Smooth muscle cell (in vitro differentiated cells): ENCODE measurements around the gene PGBD2. TPM values are rescaled to one million over a fixed set of nuclear protein-coding genes. Genes with fewer than 3 reads are reported as not detected.

Experiments
- DNase-seq: peaks from one replicate; lab custom pipeline; 2025; ENCODE audit not compliant: unreplicated experiment; lab: John Stamatoyannopoulos, UW
- H2AFZ ChIP-seq: fragments of 200-600 bp; sonication (generic); 2 replicates; pipeline ENCODE4 v1.6.0; 2016; ENCODE audit warnings: antibody characterized with exemption, low read depth, mild to moderate bottlenecking
- H3F3A ChIP-seq: fragments of 200-600 bp; sonication (generic); 2 replicates; pipeline ENCODE4 v1.6.0; 2017; ENCODE audit warnings: antibody characterized with exemption, low read depth
- H3K27ac ChIP-seq: fragments of 200-600 bp; sonication (generic); 2 replicates; pipeline ENCODE4 v1.5.1; 2016; ENCODE audit warnings: low read depth, mild to moderate bottlenecking
- H3K27me3 ChIP-seq: fragments of 200-600 bp; sonication (generic); 2 replicates; pipeline ENCODE4 v1.6.1; 2016; ENCODE audit warnings: low read depth, mild to moderate bottlenecking
- H3K36me3 ChIP-seq: fragments of 200-600 bp; sonication (generic); 2 replicates; pipeline ENCODE4 v1.5.1; 2016; ENCODE audit warnings: low read depth
- H3K4me1 ChIP-seq: fragments of 200-600 bp; sonication (generic); 2 replicates; pipeline ENCODE4 v1.5.1; 2016; ENCODE audit warnings: low read depth
- H3K4me2 ChIP-seq: fragments of 200-600 bp; sonication (generic); 2 replicates; pipeline ENCODE4 v1.6.0; 2016; ENCODE audit warnings: mild to moderate bottlenecking
- H3K4me3 ChIP-seq: fragments of 200-600 bp; sonication (generic); 2 replicates; pipeline ENCODE4 v1.5.1; 2016; ENCODE audit warnings: mild to moderate bottlenecking
- H3K79me2 ChIP-seq: fragments of 200-600 bp; sonication (generic); 2 replicates; pipeline ENCODE4 v1.6.0; 2016; ENCODE audit warnings: low read depth, mild to moderate bottlenecking
- H3K9ac ChIP-seq: fragments of 200-600 bp; sonication (generic); 2 replicates; pipeline ENCODE4 v1.6.0; 2016; ENCODE audit warnings: low read depth
- H3K9me3 ChIP-seq: fragments of 200-600 bp; sonication (generic); replicated peaks from 2 replicates; pipeline ENCODE4 v1.5.1; 2016; ENCODE audit warnings: low read depth
- H4K20me1 ChIP-seq: fragments of 200-600 bp; sonication (generic); 2 replicates; pipeline ENCODE4 v1.6.0; 2016; ENCODE audit warnings: low read depth
- WGBS: methylation state at CpG from one replicate; pipeline ENCODE4 v1.1.7; 2016; ENCODE audit warnings: low lambda C conversion rate; 5-methylcytosine and 5-hydroxymethylcytosine counted together
- polyA plus RNA-seq: library from polyadenylated mRNA; unstranded; fragments of >200 nt; fragmentation: Nextera tagmentation; extraction: Ambion mirVana; gene quantifications from 2 replicates; pipeline ENCODE4 v1.2.1, GENCODE V29; 2016
- total RNA-seq: library from RNA; depleted of rRNA; stranded (reverse); fragments of >200 nt; gene quantifications from 2 replicates; pipeline ENCODE4 v1.2.3, GENCODE V29; 2014
- TF ChIP-seq, protein P1 (sequence below): fragments of 200-600 bp; sonication (generic); IDR thresholded peaks from 2 replicates; pipeline ENCODE4 v1.5.1; 2017; ENCODE audit warnings: borderline replicate concordance, mild to moderate bottlenecking, antibody characterized with exemption; ENCODE audit not compliant: insufficient read depth, poor library complexity, severe bottlenecking

PGBD2 gene
- total and polyA plus RNA-seq, 2 experiments from 2014 or later, result 2.3 to 4.0 TPM

DNA sequence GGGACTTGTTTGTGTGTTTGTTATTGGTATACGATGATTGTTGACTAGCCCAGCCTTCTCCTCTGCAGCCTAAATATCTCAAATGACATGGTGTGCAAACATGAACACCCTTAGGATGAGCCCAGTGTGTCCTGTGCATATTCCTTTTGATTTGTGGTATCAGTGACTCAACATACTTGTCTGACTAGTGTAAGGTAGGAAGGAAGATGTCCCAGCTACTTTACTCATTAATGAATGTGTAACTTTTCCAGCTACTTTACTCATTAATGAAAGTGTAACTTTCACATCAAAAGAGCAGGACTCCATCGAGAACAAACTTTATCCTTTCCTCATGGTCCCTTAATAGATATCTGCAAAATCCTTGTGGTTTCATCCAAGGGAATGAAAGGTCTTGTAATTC lies 44.4 kb upstream of the PGBD2 start:
- TF ChIP-seq, protein P1, sequence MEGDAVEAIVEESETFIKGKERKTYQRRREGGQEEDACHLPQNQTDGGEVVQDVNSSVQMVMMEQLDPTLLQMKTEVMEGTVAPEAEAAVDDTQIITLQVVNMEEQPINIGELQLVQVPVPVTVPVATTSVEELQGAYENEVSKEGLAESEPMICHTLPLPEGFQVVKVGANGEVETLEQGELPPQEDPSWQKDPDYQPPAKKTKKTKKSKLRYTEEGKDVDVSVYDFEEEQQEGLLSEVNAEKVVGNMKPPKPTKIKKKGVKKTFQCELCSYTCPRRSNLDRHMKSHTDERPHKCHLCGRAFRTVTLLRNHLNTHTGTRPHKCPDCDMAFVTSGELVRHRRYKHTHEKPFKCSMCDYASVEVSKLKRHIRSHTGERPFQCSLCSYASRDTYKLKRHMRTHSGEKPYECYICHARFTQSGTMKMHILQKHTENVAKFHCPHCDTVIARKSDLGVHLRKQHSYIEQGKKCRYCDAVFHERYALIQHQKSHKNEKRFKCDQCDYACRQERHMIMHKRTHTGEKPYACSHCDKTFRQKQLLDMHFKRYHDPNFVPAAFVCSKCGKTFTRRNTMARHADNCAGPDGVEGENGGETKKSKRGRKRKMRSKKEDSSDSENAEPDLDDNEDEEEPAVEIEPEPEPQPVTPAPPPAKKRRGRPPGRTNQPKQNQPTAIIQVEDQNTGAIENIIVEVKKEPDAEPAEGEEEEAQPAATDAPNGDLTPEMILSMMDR, result no peak
- Histone ChIP-seq H3K27me3 (no peaks in the 10 kb centered on the region), H4K20me1 (no peaks in the 10 kb centered on the region), H3K4me3 (no peak overlapping the region), H2AFZ (no peak overlapping the region), H3F3A (peaks cover 8% of the 10 kb centered on the region), H3K4me2 (no peak overlapping the region), H3K79me2 (no peaks in the 10 kb centered on the region), H3K27ac (no peak overlapping the region), H3K36me3 (no peaks in the 10 kb centered on the region), H3K9ac (no peak overlapping the region), H3K4me1 (peaks cover 19% of the 10 kb centered on the region), H3K9me3 (no peaks in the 10 kb centered on the region)
- DNase-seq, result no peak
- 94% methylated on average over 2 of the region's 2 CpGs for WGBS

DNA sequence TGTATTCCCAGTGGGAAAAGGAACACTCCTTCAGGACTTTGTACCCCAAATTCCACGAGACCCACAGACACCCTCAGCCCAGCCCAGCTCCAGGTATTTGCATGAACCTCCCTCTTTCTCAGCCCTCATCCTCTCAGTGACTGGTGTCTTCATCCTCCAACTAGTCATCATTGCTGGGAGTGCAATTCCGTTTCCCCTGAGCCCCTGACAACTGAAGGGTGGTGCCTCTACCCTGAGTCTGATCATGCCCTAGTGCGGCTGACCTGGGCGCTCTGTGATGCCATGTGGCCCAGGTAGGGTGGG lies 43.4 kb upstream of the PGBD2 start:
- H3K4me2 ChIP-seq, result peak overlapping the region; percentile 90
- H2AFZ ChIP-seq, result peak overlapping the region; percentile 52
- H3K4me3 ChIP-seq, result peak overlapping the region; percentile 54
- H3K4me1 ChIP-seq, result peaks cover 14% of the 10 kb centered on the region
- no peaks in the 10 kb centered on the region for H3K79me2 ChIP-seq
- no peak for DNase-seq
- H3K9me3 ChIP-seq, result no peaks in the 10 kb centered on the region
- H3K9ac ChIP-seq, result no peak overlapping the region
- no peaks in the 10 kb centered on the region for H3K36me3 ChIP-seq
- H3F3A ChIP-seq, result peaks cover 8% of the 10 kb centered on the region
- H4K20me1 ChIP-seq, result no peaks in the 10 kb centered on the region
- H3K27me3 ChIP-seq, result no peaks in the 10 kb centered on the region
- TF ChIP-seq, protein P1, result no peak
- WGBS, result 21% methylated on average over 4 of the region's 4 CpGs
- no peak overlapping the region for H3K27ac ChIP-seq

DNA sequence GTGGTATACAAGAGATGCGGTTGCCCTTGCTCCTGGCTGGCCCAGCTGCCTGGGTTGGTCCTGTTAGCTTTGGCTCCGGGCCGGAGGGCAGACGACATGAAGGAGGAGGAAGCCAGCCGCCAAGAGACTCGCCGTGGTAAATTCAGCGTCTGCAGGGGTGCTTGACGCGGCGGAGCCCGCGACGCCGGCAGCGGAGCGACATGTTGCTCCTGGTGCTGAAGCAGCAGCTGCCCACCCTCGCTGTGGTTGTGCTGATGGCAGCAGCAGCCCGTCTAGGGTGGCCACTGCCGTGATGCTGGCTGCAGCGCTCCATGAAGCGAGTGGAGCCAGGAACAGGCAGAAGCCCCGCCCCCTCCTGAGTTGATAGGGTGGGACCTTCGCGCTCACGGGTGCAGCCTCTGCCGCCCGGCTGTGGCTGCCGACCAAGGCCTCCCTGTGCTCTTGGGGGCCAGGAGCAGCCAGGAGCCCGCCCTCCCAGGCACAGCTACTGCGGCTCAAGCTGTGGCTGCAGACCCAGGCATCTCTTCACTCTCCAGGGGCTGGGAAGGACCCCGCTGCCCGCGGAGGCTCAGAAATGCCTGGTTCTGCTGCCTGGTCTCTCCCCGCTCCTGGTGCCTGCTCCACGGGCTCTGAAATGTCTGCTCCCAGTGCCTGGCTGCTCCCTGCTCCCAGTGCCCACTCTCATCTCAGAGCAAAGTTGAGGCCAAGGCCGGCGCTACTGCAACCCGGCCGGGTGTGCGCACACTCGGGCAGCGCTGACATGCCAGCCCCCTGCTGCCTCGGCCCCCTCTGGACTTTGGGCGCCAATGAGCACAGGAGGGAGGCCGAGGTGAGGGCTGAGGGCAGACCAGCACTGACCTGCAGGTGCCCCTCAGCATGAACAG lies 42.8 kb upstream of the PGBD2 start:
- H3K4me1 ChIP-seq, result peaks cover 11% of the 10 kb centered on the region
- peak overlapping the region; percentile 52 for H2AFZ ChIP-seq
- no peak overlapping the region for H3K9ac ChIP-seq
- TF ChIP-seq, protein P1, result no peak
- no peaks in the 10 kb centered on the region for H3K27me3 ChIP-seq
- peaks cover 8% of the 10 kb centered on the region for H3F3A ChIP-seq
- DNase-seq, result peak; percentile 67
- no peaks in the 10 kb centered on the region for H3K36me3 ChIP-seq
- 14% methylated on average over 45 of the region's 46 CpGs for WGBS
- no peak overlapping the region for H3K27ac ChIP-seq
- H4K20me1 ChIP-seq, result no peaks in the 10 kb centered on the region
- H3K4me3 ChIP-seq, result peak overlapping the region; percentile 54
- H3K79me2 ChIP-seq, result no peaks in the 10 kb centered on the region
- H3K4me2 ChIP-seq, result peak overlapping the region; percentile 90
- no peaks in the 10 kb centered on the region for H3K9me3 ChIP-seq

DNA sequence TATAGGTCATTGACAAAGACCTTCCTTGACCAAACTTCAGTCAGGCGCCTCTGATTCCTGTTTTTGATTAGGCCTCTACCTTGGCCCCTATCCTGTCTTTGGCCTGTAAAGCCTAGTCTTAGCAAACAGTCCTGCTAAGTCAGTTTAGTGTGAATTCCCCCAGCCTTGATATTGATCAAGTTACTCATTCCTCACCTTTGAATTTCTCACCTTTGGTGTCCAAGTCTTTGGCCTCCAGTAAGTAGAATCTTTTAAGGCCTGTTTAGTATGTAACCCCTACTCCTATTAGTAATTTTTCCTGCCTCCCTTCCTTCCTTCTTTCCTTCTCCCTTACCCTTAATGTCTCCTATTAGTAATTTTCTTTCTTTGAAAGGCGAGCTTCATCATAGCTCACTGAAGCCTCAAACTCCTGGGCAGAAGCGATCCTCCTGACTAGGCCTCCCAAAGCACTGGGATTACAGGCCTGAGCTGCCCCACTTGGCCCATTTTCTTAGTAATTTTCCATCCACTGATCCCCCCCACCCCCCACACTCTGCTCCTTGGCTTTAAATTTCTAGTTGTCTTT lies 34.1 kb upstream of the PGBD2 start:
- no peaks in the 10 kb centered on the region for H4K20me1 ChIP-seq
- WGBS, result 100% methylated on average over 3 of the region's 3 CpGs
- no peak for DNase-seq
- H3K27ac ChIP-seq, result peak overlapping the region; percentile 93
- peak overlapping the region; percentile 83 for H3K4me3 ChIP-seq
- peak overlapping the region; percentile 91 for H3K4me2 ChIP-seq
- H3F3A ChIP-seq, result peaks cover 15% of the 10 kb centered on the region
- H3K79me2 ChIP-seq, result no peaks in the 10 kb centered on the region
- no peaks in the 10 kb centered on the region for H3K4me1 ChIP-seq
- H3K27me3 ChIP-seq, result no peaks in the 10 kb centered on the region
- H2AFZ ChIP-seq, result peak overlapping the region; percentile 36
- no peaks in the 10 kb centered on the region for H3K36me3 ChIP-seq
- TF ChIP-seq, protein P1, result no peak
- no peaks in the 10 kb centered on the region for H3K9me3 ChIP-seq
- no peak overlapping the region for H3K9ac ChIP-seq
